ENCODE results near the gene CPSF6. TPM values are rescaled to one million over a fixed set of nuclear protein-coding genes. Genes with fewer than 3 reads are reported as not detected.
"Not testable (repeated sequence)": the region's sequence is repeated elsewhere in the genome, so short reads cannot be mapped to it uniquely, and the experiment has no call there.

CPSF6 gene, protein sequence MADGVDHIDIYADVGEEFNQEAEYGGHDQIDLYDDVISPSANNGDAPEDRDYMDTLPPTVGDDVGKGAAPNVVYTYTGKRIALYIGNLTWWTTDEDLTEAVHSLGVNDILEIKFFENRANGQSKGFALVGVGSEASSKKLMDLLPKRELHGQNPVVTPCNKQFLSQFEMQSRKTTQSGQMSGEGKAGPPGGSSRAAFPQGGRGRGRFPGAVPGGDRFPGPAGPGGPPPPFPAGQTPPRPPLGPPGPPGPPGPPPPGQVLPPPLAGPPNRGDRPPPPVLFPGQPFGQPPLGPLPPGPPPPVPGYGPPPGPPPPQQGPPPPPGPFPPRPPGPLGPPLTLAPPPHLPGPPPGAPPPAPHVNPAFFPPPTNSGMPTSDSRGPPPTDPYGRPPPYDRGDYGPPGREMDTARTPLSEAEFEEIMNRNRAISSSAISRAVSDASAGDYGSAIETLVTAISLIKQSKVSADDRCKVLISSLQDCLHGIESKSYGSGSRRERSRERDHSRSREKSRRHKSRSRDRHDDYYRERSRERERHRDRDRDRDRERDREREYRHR
- total RNA-seq: 34.4 TPM

DNA sequence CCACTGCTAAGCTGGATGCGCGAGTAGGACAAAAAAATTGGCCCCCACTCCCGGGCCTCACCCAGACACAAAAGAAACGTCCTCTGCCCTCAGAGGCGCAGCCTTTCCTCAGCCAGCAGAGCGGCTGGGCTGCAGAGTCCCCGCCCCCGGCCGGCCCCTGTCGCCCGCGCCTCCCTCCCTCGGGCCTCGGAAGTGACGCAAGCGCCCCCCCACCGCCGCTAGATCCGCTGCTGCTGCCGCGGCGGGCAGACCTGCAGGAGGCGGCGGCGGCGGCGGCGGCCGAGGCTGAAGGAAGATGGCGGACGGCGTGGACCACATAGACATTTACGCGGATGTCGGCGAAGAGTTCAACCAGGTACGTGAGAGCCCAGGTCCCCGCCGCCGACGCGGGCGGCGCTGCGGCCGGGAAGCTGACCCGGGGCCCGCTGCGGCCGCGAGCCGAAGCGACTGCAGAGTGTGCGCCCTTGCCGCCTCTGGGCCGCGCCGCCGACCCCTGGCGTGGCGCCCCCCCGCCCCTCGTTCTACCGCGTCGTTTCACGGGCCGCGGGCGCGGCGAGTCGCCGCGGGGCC lies at the start of gene CPSF6:
CPSF6 (plus strand) TSS at position 218 of the 570 bp plus-strand sequence; CDS start at position 296, 78 bp downstream.
- Histone ChIP-seq H3K27ac (peak within 1 kb of the TSS; percentile 86), H3K27me3 (no peaks in the 10 kb centered on the region), H3K9me3 (no peaks in the 10 kb centered on the region), H3K4me1 (peaks cover 44% of the 10 kb centered on the region), H3K4me3 (peak within 1 kb of the TSS; percentile 58 to 86), H3K36me3 (peaks cover 0 to under 1% of the 10 kb centered on the region in 2 donors)
- TF ChIP-seq, protein P1, sequence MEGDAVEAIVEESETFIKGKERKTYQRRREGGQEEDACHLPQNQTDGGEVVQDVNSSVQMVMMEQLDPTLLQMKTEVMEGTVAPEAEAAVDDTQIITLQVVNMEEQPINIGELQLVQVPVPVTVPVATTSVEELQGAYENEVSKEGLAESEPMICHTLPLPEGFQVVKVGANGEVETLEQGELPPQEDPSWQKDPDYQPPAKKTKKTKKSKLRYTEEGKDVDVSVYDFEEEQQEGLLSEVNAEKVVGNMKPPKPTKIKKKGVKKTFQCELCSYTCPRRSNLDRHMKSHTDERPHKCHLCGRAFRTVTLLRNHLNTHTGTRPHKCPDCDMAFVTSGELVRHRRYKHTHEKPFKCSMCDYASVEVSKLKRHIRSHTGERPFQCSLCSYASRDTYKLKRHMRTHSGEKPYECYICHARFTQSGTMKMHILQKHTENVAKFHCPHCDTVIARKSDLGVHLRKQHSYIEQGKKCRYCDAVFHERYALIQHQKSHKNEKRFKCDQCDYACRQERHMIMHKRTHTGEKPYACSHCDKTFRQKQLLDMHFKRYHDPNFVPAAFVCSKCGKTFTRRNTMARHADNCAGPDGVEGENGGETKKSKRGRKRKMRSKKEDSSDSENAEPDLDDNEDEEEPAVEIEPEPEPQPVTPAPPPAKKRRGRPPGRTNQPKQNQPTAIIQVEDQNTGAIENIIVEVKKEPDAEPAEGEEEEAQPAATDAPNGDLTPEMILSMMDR (IDR thresholded peaks at IDR 0.05): peak in 1 of 3 experiments; percentile 13
- TF ChIP-seq POLR2A (IDR thresholded peaks at IDR 0.05) (peak in 1 of 2 donors; percentile 98), POLR2AphosphoS5 (IDR thresholded peaks at IDR 0.05; ENCODE audit: insufficient read depth in 1 of 2, low read depth in 1 of 2) (peak; percentile 58 to 89)
- peak in 1 of 2 donors; percentile 93 for DNase-seq (ENCODE audit: extremely low spot score in 2 of 2)
- intact Hi-C loops (cut with DNase I): no loop called here

- H3K36me3 ChIP-seq: no peaks in the 10 kb centered on the region
- no peaks in the 10 kb centered on the region for H3K27me3 ChIP-seq
- no peak for DNase-seq (ENCODE audit: extremely low spot score in 2 of 2)
- H3K9me3 ChIP-seq: peaks cover 15% of the 10 kb centered on the region
- intact Hi-C loops (cut with DNase I): no loop called here
- TF ChIP-seq, protein P1 (IDR thresholded peaks at IDR 0.05): no peak
- TF ChIP-seq POLR2A (IDR thresholded peaks at IDR 0.05) (no peak), POLR2AphosphoS5 (IDR thresholded peaks at IDR 0.05; ENCODE audit: insufficient read depth in 1 of 2, low read depth in 1 of 2) (no peak)
- H3K4me1 ChIP-seq: no peaks in the 10 kb centered on the region
- H3K27ac ChIP-seq: no peak overlapping the region
- no peak overlapping the region for H3K4me3 ChIP-seq
Observed at GRCh38 chr12:69196302-69197288, 42.8 kb upstream of the CPSF6 start.

- H3K9me3 ChIP-seq: peaks cover 15% of the 10 kb centered on the region
- H3K27ac ChIP-seq; H3K4me3 ChIP-seq; DNase-seq (ENCODE audit: extremely low spot score in 2 of 2); H3K36me3 ChIP-seq; H3K4me1 ChIP-seq; intact Hi-C loops (cut with DNase I); H3K27me3 ChIP-seq: not testable (repeated sequence)
Observed at GRCh38 chr12:69199976-69200375, 39.4 kb upstream of the CPSF6 start.

DNA sequence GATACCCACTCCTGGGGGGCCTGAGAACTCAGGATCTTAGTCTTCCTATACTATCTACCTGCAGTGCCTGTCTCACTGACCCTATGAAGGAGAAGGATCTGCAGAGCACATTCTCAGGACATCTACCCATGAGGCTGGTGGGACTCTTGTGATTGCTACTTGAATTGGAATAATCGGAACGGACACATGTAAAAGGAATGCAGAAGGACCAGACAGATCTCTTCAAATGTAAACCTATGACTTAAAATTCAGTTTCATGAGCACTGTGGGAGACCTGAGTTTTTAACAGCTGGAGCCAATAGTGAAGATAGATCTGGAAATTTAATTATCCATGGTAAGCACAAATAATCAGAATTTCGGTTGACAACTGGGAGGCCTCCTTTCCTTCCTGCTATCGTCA lies 35.2 kb upstream of the CPSF6 start:
- intact Hi-C loops (cut with DNase I): no loop called here
- H3K36me3 ChIP-seq: no peaks in the 10 kb centered on the region
- H3K4me1 ChIP-seq: no peaks in the 10 kb centered on the region
- H3K4me3 ChIP-seq: no peak overlapping the region
- H3K9me3 ChIP-seq: peaks cover 15% of the 10 kb centered on the region
- H3K27me3 ChIP-seq: no peaks in the 10 kb centered on the region
- no peak overlapping the region for H3K27ac ChIP-seq
- TF ChIP-seq, protein P1 (IDR thresholded peaks at IDR 0.05): no peak
- TF ChIP-seq POLR2AphosphoS5 (IDR thresholded peaks at IDR 0.05; ENCODE audit: insufficient read depth in 1 of 2, low read depth in 1 of 2) (no peak), POLR2A (IDR thresholded peaks at IDR 0.05) (no peak)
- DNase-seq (ENCODE audit: extremely low spot score in 2 of 2): no peak

GRCh38 chr12:69210661-69211060 lies 28.7 kb upstream of the CPSF6 start:
- H3K4me1 ChIP-seq: no peaks in the 10 kb centered on the region
- H3K27ac ChIP-seq: no peak overlapping the region
- intact Hi-C loops (cut with DNase I): no loop called here
- no peak for DNase-seq (ENCODE audit: extremely low spot score in 2 of 2)
- no peaks in the 10 kb centered on the region for H3K36me3 ChIP-seq
- no peaks in the 10 kb centered on the region for H3K27me3 ChIP-seq
- no peak overlapping the region for H3K4me3 ChIP-seq
- H3K9me3 ChIP-seq: no peaks in the 10 kb centered on the region
- TF ChIP-seq POLR2AphosphoS5 (IDR thresholded peaks at IDR 0.05; ENCODE audit: insufficient read depth in 1 of 2, low read depth in 1 of 2) (no peak), POLR2A (IDR thresholded peaks at IDR 0.05) (no peak)
- TF ChIP-seq, protein P1 (IDR thresholded peaks at IDR 0.05): no peak
